ENCODE data around the gene TMEM200C. TPM values are rescaled to one million over a fixed set of nuclear protein-coding genes. Genes with fewer than 3 reads are reported as not detected.

The TMEM200C gene
- total RNA-seq, 1 donor from 2014 or later: 0.92 TPM

- H3K4me3 ChIP-seq (ENCODE audit: low read depth, low read length): no peak overlapping the region
- no peak for DNase-seq (ENCODE audit: low read depth)
- TF ChIP-seq CTCF (conservative IDR thresholded peaks at IDR 0.05; ENCODE audit: low read depth, low read length): no peak
These were observed 42.5 kb upstream of the TMEM200C start for GRCh38 chr18:5937795-5938194.

- TF ChIP-seq CTCF (conservative IDR thresholded peaks at IDR 0.05; ENCODE audit: low read depth, low read length): no peak
- no peak for DNase-seq (ENCODE audit: low read depth)
- no peak overlapping the region for H3K4me3 ChIP-seq (ENCODE audit: low read depth, low read length)
These were observed 41.8 kb upstream of the TMEM200C start for GRCh38 chr18:5937121-5937520.

GRCh38 chr18:5930789-5931188 lies 35.5 kb upstream of the TMEM200C start:
- TF ChIP-seq CTCF (conservative IDR thresholded peaks at IDR 0.05; ENCODE audit: low read depth, low read length): no peak
- no peak for DNase-seq (ENCODE audit: low read depth)

GRCh38 chr18:5918205-5918858 lies 23.0 kb upstream of the TMEM200C start:
- no peak for TF ChIP-seq CTCF (conservative IDR thresholded peaks at IDR 0.05; ENCODE audit: low read depth, low read length)
- no peak for DNase-seq (ENCODE audit: low read depth)
- H3K4me3 ChIP-seq (ENCODE audit: low read depth, low read length): no peak overlapping the region

More at GRCh38 chr18:5930789-5931188, 35.5 kb upstream of the TMEM200C start:
- no peak overlapping the region for H3K4me3 ChIP-seq (ENCODE audit: low read depth, low read length)

GRCh38 chr18:5914951-5915350 lies 19.6 kb upstream of the TMEM200C start:
- DNase-seq (ENCODE audit: low read depth): no peak
- TF ChIP-seq CTCF (conservative IDR thresholded peaks at IDR 0.05; ENCODE audit: low read depth, low read length): no peak
- H3K4me3 ChIP-seq (ENCODE audit: low read depth, low read length): no peak overlapping the region

- DNase-seq (ENCODE audit: low read depth): no peak
- TF ChIP-seq CTCF (conservative IDR thresholded peaks at IDR 0.05; ENCODE audit: low read depth, low read length): no peak
- H3K4me3 ChIP-seq (ENCODE audit: low read depth, low read length): no peak overlapping the region
These were observed 18.7 kb upstream of the TMEM200C start for GRCh38 chr18:5914016-5914415.

- TF ChIP-seq CTCF (conservative IDR thresholded peaks at IDR 0.05; ENCODE audit: low read depth, low read length): no peak
- no peak for DNase-seq (ENCODE audit: low read depth)
These were observed 17.2 kb upstream of the TMEM200C start for GRCh38 chr18:5912566-5912965.

More at GRCh38 chr18:5912566-5912965, 17.2 kb upstream of the TMEM200C start:
- H3K4me3 ChIP-seq (ENCODE audit: low read depth, low read length): no peak overlapping the region

Measured in epithelial cell of proximal tubule (primary cell).